Measurements from ENCODE around the gene KAT6B. TPM values are rescaled to one million over a fixed set of nuclear protein-coding genes. Genes with fewer than 3 reads are reported as not detected.

The KAT6B gene
- total and polyA plus RNA-seq, 10 of the 15 experiments (the other 5 are each of a cell fraction or from before 2014, with no cell fraction given), result 2.7 to 22.6 (median 15.7) TPM

DNA sequence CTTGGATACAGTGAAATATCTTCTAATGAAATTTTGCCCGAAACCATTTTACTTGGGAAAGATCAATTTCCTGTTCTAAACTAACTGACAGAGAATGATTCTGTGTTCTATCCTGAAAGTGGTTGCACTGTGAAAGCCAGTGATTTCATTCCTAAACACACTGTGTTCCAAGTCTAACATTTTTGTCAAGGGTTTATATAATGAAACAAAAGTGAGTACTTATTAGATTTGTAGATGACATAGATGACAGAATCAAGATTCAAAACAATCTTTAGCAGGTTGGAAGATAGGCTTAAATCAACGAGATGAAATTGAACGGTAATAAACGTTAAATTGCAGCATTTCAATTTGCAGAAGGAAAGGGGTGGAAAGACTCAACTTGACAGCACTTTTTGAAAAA, 13.3 kb downstream of the KAT6B start (continued):
- TF ChIP-seq, protein P1, sequence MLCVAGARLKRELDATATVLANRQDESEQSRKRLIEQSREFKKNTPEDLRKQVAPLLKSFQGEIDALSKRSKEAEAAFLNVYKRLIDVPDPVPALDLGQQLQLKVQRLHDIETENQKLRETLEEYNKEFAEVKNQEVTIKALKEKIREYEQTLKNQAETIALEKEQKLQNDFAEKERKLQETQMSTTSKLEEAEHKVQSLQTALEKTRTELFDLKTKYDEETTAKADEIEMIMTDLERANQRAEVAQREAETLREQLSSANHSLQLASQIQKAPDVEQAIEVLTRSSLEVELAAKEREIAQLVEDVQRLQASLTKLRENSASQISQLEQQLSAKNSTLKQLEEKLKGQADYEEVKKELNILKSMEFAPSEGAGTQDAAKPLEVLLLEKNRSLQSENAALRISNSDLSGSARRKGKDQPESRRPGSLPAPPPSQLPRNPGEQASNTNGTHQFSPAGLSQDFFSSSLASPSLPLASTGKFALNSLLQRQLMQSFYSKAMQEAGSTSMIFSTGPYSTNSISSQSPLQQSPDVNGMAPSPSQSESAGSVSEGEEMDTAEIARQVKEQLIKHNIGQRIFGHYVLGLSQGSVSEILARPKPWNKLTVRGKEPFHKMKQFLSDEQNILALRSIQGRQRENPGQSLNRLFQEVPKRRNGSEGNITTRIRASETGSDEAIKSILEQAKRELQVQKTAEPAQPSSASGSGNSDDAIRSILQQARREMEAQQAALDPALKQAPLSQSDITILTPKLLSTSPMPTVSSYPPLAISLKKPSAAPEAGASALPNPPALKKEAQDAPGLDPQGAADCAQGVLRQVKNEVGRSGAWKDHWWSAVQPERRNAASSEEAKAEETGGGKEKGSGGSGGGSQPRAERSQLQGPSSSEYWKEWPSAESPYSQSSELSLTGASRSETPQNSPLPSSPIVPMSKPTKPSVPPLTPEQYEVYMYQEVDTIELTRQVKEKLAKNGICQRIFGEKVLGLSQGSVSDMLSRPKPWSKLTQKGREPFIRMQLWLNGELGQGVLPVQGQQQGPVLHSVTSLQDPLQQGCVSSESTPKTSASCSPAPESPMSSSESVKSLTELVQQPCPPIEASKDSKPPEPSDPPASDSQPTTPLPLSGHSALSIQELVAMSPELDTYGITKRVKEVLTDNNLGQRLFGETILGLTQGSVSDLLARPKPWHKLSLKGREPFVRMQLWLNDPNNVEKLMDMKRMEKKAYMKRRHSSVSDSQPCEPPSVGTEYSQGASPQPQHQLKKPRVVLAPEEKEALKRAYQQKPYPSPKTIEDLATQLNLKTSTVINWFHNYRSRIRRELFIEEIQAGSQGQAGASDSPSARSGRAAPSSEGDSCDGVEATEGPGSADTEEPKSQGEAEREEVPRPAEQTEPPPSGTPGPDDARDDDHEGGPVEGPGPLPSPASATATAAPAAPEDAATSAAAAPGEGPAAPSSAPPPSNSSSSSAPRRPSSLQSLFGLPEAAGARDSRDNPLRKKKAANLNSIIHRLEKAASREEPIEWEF (IDR thresholded peaks at IDR 0.05; ENCODE audit: insufficient replicate concordance, low read depth, low read length), result no peak
- TF ChIP-seq, protein P2, sequence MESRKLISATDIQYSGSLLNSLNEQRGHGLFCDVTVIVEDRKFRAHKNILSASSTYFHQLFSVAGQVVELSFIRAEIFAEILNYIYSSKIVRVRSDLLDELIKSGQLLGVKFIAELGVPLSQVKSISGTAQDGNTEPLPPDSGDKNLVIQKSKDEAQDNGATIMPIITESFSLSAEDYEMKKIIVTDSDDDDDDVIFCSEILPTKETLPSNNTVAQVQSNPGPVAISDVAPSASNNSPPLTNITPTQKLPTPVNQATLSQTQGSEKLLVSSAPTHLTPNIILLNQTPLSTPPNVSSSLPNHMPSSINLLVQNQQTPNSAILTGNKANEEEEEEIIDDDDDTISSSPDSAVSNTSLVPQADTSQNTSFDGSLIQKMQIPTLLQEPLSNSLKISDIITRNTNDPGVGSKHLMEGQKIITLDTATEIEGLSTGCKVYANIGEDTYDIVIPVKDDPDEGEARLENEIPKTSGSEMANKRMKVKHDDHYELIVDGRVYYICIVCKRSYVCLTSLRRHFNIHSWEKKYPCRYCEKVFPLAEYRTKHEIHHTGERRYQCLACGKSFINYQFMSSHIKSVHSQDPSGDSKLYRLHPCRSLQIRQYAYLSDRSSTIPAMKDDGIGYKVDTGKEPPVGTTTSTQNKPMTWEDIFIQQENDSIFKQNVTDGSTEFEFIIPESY (IDR thresholded peaks at IDR 0.05), result no peak
- no peak for TF ChIP-seq IKZF1 (conservative IDR thresholded peaks at IDR 0.05)
